Activated gamma-delta T cell (primary cell): ENCODE measurements around the gene TTYH3.

ENCODE experiments used
- DNase-seq: peaks from one replicate; lab custom pipeline; 2025; lab: John Stamatoyannopoulos, UW

The TTYH3 gene

DNA sequence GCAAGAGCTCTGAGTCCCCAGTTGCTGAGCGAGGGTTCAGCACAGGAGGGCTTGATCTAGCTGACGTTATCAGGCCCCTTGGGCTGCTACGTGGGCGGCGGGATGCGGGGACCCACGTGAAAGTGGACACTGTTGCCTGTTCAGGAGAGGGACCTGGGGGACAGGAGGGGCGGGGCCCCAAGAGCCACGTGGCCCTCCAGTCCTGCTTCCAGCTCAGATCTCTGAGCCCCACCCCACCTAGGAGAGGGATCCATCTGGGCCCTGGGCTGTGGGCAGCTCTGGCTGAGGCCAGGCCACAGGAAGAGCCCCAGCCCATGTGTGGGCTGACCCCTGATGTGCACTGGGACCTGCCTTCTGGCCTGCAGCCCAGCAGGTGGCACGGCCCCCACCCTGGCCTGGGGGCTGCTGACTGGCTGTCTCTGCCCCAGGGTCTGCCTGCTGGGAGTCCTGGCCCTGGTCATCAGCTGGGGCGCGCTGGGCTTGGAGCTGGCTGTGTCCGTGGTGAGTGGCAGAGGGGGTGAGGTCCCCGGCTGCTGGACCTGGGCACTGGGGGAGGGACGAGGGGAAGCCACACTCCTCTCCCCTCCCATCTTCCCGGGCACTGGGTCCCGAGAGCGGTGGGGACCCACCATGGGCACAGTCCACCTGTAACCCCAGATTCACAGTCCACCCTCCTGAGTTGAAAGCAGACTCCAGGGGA lies 17.5 kb downstream of the TTYH3 start:
- DNase-seq, result no peak

DNA sequence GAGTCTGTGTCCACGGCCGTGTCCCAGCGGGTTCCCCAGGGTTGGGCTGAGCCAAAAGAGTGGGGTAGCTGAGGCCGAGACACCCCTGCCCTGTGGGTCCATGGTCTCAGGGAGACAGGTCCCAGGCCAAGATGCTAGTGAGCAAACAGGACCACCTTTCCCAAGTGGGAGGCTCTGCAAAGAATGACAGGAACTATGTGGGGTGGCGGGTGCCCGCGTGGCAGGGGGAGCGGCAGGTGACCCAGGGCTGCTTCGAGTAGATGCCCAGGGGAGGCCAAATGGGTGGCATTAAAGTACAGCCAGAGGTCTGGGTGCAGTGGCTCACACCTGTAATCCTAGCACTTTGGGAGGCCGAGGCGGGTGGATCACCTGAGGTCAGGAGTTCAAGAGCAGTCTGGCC lies 18.2 kb downstream of the TTYH3 start:
- no peak for DNase-seq

DNA sequence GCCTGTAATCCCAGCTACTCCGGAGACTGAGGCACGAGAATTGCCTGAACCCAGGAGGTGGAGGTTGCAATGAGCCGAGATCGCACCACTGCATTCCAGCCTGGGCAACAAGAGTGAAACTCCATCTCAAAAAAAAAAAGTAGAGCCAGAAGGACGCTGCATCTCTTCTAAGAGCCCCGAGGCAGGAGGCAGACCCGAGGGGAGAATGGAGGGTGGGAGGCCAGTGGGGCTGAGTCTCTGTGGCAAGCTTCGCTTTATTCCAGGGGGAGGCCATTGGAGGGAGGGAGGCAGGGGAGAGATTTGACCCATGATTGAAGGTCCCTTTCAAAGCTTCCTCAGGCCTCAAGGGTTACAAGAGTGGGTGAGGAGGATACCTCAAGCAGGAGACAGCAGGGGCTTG lies 18.7 kb downstream of the TTYH3 start:
- no peak for DNase-seq

DNA sequence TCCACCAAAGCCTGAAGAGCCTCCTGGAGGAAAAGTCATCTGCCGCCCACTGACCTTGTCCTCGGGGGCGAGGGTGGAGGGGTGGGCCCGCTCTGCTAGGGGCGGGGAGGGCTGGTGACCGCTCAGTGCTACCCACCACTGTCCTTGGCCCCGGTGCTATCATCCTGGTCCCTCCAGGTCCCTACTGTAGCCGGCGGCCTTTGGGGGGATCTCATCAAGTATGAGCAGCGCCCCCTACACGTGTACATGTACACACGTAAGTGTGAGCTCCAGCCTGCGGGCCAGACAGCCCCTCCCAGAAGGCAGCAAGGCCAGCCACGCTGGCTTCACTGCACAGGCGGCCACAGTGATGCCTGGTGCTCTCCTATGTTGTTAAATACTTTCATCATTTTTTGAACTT lies 19.6 kb downstream of the TTYH3 start:
- no peak for DNase-seq

DNA sequence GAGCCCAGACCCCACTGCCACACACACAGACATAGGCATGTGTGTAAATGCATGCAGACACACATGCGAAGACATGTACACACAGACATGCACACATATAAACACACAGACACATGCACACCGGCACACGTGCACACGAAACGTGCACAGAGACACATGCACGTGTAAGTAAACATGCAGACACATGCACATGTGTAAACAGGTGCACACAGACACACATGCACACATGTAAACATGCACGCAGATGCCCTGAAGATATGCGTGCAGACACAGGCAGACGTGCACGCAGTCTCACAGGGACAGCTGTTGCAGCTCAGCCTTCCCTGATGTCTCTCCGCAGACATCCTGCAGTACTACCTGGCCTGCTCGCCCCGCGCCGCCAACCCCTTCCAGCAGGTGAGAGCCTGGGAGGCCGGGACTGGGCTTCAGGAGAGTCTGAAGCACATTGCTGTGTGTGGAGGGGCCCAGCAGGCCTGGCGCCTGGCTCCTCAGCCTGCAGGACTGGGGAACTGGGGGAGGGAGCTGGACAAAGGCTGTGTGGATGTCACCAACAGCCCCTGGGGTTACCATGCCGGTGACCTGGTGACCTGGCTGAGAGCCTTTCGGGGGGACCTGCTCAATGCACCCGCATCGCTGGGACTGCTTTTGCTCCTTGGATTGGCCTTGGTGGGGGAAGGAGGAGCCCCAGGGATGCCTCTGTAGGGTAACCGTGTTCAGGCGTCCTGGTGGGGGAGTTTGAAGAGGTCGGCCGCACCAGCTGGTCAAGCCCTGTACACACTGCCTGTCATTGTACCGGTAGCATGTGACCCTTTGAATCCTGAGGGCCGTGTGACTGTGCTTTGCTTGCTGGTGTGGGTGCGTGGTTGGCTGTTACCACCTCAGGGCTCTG lies 20.3 kb downstream of the TTYH3 start:
- no peak for DNase-seq

DNA sequence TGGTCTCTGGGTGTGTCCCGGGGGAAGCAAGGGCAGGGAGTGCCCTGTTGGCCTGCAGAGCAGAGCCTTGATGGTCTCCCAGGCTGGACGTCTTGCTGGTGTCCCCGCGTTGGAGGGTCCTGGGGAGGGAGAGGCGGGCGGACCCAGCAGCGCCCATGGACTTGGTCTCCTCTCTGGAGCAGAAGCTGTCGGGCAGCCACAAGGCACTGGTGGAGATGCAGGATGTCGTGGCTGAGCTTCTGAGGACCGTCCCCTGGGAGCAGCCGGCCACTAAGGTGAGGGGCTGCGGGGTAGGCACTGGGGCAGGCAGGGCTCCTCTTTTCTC lies 20.9 kb downstream of the TTYH3 start:
- no peak for DNase-seq

DNA sequence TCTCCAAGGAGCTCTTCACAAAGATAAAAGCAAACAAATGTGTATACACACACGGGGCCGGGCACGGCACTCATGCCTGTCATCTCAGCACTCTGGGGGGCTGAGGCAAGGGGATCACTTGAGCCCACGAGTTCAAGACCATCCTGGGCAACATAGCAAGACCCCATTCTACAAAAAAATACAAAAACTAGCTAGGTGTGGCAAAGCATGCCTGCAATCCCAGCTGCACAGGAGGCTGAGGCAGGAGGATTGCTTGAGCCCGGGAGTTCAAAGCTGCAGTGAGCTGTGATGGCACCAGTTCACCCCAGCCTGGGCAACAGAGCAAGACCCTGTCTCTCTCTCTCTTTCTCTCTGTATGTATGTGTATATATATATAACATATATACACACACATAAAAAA lies 22.3 kb downstream of the TTYH3 start:
- DNase-seq, result no peak

DNA sequence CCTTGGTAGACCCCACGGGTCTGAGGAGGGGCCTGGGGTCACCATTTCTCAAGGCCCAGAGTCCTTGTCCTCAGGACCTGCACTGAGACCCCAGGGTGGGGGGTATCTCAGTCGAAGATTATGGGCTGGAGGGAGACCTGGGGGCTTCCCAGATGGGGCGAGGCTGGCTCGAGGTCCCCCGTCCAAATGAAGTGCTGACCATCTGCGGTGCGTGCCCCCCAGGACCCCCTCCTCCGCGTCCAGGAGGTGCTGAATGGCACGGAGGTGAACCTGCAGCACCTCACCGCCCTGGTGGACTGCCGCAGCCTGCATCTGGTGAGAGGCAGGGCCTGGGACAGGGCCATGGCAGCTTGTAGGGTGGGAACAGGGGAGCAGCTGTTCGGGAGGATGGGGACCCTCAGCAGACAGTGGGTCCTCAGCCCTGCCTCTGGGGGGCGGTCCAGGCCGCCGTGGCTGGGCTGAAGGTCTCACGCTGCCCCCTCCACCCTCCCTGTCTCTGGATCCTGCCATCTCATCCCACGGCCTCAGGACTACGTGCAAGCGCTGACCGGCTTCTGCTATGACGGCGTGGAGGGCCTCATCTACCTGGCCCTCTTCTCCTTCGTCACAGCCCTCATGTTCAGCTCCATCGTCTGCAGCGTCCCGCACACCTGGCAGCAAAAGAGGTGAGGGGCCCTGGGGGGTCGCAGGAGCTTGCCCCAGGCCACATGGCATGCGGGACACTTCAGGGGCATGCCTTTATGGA lies 24.3 kb downstream of the TTYH3 start:
- no peak for DNase-seq

DNA sequence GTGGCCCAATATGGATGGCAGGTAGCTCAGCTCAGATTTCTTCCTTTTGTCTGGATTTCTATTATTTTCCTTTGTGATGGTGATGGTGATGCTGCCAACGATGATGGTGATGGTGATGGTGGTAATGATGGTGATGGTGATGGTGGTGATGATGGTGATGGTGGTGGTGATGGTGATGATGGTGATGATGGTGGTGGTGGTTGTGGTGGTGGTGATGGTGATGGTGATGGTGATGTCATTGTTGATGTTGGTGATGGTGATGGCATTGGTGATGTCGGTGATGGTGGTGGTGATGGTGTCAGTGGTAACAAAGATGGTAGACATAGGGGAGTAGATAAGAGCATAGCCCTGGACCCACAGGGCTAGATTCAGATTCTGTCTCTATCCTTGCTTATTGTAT lies 25.4 kb downstream of the TTYH3 start:
- DNase-seq, result no peak

DNA sequence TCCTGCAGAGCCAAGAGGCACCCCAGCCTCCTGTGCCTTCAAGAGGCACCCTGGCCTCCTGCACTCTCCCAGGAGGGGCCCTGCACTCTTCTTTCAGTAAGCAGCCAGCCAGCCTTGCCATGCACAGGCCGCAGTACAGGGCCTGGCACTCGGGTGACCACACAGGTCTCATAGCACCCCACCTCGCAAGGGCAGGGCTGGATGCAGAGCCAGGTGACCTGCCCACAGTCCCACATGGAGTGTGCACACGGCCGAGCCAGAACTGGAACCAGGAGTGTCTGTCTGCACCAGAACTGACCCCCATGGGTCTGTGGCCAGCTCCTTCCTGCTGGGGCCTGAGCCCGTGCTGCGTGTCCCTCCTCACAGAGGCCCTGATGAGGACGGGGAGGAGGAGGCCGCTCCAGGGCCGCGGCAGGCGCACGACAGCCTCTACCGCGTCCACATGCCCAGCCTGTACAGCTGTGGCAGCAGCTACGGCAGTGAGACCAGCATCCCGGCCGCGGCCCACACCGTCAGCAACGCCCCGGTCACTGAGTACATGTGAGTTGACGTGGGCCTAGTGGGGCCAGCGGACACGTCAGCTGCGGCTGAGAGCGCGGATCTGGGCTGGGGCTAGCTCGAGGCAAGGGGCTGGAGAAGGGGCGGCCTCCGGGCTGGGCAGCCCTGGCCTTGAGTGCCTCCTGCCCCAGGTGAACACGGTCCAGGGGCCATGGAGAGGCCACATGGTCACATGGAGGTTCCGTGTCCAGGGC lies 26.3 kb downstream of the TTYH3 start:
- DNase-seq, result no peak

DNA sequence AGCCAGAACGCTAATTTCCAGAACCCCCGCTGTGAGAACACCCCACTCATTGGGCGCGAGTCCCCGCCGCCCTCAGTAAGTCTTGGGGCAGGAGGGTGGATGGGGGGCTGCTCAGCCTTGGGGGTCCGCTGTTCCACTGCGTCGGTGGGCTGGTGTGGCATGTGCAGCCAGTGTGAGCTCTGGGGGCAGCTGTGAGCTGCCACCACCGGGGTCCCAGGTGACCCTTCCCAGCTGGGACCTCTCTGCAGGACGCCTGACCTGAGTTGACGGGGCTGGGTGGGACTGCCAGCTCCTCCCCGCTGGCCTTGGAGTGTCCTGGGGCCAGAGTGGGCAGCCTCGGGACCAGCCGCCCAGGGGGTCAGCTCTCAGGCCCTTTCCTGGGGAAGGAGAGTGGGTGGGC lies 27.2 kb downstream of the TTYH3 start:
- no peak for DNase-seq

DNA sequence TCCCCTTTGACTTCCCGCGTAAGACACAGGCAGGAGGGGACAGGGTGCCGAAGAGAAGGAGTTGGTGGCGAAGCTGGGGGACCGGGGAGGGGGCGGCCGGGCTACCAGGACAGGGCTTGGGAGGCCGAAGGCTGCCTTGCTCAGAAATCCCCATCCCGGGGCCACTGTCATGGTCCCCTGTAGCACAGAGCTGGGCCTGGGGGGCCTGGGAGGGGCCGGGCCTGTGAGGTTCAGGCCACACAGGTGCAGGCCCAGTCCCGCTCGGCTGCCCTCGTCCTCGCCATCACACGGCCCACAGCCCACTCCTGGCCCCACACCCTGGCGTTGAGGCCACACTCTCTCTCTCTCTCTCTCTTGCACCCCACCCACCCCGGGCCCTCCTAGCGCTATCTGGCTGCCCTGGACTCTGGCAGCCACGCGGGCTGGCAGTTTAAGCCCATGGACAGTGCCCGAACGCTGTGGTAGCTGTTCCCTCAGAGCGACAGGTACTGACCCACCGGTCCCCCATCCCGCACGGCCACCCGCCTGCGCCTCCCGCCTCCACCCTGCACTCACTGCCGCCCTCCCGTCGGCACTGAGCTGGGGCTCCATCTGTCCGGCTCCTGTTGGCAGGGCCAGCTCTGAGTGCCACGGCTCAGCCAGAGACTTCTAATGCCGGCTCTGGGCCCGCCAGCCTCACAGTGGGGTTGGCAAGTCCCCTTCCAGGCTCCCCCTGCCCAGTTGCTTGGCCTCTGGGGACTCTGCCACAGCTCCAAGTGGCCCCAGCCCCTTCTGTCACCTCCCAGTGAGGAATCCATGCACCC lies 28.0 kb downstream of the TTYH3 start:
- DNase-seq, result no peak

DNA sequence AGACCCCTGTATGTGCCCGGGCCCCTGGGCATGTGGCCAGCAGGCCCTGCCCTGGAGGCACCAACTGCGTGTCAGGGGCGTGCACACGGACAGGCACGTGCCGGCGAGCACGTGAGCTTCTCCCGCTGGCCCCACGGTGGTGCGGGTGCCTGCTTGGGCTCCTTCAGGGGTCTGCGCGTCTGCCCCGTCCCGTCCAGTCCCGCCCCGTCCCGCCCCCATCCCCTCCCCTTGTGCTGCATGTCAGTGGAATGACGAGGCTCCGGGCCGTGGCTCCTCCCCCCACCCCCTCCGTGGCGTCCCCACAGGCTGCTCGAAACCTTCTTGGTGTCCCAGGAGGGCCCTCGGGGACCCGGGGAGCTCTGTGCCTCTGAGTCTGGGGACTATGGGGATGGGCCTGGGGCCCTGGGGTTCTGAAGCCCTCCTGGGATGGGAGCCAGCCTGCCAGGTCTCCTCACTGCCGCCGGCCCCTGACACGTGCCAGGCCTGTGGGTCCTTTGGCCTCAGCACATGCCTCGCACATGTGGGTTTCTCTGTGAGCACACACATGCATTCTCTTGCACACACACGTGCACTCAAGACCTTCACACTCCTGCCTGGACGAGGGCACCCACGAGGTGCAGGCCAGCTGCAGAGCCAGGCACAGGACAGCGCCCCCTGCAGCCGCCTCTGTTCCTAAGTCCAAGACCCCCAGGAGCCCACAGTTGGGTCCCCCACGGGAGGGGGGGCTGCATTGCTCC lies 28.7 kb downstream of the TTYH3 start:
- DNase-seq, result no peak

DNA sequence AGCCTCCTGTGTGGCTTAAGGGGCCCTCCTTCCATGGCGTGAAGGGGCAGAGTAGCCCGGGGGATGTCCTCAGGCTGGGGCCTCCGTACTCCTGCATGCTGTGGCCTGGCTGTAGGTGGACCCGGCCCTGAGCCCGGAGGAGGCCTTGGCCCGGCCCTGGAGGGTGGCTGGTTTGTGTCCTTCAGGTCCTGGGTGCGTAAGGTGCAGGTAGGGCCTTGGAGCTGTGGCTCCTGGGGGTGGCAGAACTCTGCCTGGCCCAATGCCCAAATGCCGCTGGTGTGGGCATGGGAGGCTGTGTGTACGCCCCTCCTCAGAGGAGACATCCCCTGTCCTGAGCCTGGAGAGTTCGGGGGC lies 29.3 kb downstream of the TTYH3 start:
- DNase-seq, result no peak

DNA sequence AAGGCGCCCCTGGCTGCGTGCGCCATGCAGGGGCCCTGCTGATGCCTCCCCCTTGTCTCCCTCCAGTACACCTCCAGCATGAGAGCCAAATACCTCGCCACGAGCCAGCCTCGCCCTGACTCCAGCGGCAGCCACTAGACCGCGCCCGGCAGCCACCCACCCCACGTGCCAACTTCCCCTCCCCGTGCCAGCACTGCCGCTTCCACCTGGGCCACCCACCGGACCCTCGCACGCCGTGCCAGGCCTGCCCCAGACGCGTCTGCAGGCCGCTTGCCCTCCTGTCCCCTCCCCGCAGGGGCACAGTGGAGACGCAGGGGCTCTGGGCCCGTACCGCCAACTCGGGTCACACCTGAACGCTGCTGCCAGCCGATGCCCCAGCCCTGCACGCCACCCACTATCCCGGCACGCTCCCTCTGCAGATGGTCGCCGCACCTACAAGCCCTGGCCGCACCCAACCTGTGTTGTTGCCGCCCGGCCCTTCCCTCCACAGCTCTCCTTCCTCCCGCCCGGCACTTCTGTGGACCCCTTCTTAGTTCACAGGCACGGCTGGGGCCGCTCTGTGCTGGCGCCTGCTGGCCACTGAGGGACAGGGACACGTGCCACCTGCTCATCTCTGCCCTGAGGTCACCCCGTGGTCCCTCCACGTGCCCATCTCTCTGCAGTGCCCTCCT lies 30.0 kb downstream of the TTYH3 start:
- no peak for DNase-seq

DNA sequence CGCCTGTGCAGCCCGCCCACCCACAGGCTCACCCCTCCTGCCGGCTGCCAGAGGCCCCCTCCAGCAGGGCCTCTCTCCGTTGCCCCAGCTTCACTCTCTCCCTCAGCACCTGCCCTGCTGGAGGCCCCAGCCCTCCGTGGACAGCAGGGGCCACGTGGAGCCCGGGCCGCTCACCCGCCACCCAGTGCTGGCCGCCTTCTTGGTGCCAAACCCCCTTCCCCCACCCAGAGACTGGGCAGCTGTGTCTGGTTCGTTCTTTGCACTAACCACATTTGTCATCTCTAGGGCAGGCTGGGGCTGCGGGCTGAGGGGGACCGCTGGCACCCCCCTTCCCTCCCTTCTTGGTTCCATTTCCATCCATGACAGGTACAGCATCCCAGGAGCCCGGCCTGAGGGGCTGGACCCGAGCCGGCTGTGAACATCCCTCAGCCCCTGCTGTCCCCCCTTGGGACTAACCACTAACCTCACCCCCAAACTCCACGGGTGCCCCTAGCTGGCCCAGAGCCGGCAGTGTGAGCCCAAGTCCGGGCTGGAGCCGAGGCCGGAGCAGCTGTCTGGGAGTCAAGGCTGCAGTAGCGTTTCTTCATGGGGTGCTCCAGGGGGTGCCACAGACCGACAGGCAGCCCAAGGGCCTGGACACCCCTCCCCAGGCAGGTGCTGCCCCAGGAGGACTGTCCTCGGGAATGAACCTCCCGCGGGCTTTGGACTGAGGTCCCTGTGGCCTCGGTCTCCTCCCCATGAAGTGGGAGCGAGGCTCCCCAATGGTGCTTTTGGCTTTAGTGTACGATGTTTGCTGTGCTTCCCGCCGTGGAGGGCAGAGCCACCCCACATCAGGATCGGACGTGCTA lies 30.7 kb downstream of the TTYH3 start:
- DNase-seq, result no peak

DNA sequence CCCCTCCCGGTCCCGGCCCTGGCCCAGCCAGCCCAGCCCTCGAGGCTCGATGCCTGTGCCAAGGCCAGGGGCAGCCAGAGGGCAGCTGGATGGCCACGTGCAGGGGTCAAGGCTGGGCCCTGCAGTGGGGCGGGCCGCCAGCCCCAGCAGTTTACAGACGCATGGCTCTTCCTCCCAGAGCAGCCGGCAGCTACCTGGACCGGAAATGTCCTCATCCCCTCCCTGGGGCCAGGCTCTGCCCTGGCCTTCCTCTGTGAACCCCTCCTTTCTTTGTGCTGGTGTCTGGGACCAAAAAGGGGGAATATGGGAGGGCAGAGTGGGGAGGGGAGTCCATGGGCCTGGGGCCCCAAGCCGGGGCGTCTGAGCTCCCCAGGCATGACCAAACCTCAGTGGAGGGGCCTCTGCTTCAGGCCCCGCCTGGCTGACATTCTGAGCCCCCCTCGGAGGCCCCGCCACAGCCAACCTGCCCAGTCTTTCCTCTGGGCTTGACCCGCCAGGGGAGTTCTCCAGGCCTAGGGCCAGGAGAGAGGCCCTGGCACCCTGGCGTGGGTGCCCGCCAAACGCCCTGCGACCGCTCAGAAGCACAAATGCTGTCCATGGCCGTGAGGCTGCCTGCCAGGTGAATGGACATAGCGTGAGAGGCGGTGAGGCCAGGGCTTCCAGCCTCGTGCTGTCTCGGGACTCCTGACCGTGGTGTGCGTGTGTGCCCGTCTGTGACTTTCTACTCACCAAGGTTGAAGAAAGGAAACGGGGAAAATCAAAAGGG lies 31.5 kb downstream of the TTYH3 start:
- DNase-seq, result no peak

DNA sequence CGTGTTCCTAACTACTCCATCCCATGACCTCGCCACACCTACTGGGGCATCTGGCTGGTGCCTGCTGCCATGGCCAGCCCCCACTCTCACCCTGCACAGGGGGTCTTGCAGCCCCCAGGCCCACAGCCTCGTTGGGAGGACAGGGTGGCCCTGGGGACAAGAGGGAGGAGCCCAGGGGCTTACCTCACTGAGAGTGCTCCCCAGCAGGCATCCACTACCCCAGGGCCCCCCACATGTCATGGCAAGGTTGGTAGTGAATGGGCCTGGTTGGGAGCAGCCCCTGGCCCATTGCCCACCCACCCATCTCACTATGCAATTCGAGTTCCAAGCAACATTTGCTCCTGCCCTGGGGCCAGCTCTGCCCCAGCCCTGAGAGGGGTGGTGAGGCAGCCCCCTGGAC lies 32.2 kb downstream of the TTYH3 start:
- no peak for DNase-seq
